ENCODE measurements around the gene AOC3. TPM values are rescaled to one million over a fixed set of nuclear protein-coding genes. Genes with fewer than 3 reads are reported as not detected.
"Not testable (repeated sequence)": the region's sequence is repeated elsewhere in the genome, so short reads cannot be mapped to it uniquely, and the experiment has no call there.

AOC3 gene
- total and polyA plus RNA-seq, 8 donors: 56.6 to 186 (median 156) TPM

DNA sequence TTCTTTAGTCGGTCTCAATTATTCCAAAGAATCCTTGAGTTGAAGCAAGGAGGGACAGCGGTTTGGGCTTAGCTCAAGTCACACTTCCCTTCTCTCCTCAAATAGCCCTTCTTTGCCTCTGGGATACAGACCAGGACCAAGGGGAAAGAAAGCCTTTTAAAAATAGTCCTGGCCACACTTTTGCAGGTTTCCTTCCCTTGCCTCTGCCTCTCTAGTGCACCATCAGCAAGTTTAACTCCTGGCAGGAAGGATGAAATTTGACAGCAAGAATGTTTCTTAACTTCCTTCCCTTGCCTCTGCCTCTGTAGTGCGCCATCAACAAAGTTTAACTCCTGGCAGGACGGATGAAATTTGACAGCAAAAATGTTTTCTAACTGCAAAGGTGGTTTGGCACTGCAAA, 42.4 kb downstream of the AOC3 start:
- H3K36me3 ChIP-seq: no peaks in the 10 kb centered on the region
- intact Hi-C loops (cut with DNase I): no loop called here
- peaks cover 26 to 57% of the 10 kb centered on the region in 2 donors for H3K4me1 ChIP-seq
- peak overlapping the region; percentile 76 to 83 for H3K27ac ChIP-seq
- no peak for ATAC-seq
- no peak for TF ChIP-seq CTCF (IDR thresholded peaks at IDR 0.05)
- no peaks in the 10 kb centered on the region for H3K27me3 ChIP-seq
- DNase-seq: no peak
- H3K9me3 ChIP-seq: no peaks in the 10 kb centered on the region
- H3K4me3 ChIP-seq: no peak overlapping the region

DNA sequence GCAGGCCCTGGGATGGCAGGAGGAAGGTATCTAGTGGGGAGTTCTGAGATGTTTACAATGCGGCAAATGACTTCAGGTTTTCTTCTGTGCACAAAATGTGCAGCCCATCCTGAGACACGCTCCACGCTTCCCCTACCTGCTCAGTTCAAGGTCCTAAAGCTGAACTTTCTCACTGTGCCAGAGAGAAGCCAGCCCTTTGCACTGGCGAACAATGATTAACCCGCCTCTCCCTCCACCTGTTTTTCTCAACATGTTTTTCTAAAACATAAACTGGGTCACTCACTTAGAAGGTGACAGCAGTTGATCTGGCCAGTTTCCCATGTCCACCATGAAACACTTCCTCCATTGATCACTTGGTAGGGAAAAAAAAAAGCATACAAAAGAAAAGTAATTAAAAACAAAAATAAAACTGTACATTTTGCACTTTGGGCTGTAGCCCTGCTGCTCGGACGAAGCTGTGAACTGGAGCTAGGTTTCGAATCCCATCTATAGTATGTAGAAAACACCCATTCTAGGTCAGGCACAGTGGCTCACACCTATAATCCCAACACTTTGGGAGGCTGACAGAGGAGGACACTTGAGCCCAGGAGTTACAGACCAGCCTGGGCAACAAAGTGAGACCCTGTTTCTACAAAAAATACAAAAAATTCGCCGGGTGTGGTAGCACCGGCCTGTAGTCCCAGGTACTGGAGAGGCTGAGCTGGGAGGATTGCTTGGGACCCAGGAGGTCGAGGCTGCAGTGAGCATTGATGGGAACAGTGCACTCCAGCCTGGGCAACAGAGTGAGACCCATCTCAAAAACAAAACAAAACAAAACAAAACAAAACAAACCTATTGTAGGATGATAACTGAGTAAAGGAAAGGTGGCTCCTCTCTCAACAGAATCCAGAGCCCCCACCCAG, 43.5 kb downstream of the AOC3 start:
- ATAC-seq (peak; percentile 49), DNase-seq (no peak)
- Histone ChIP-seq H3K4me1 (peaks cover 26 to 55% of the 10 kb centered on the region in 2 donors), H3K36me3 (no peaks in the 10 kb centered on the region), H3K27me3 (no peaks in the 10 kb centered on the region), H3K27ac (peak overlapping the region; percentile 33 to 76), H3K4me3 (no peak overlapping the region), H3K9me3 (no peaks in the 10 kb centered on the region)
- TF ChIP-seq CTCF (IDR thresholded peaks at IDR 0.05): no peak
- intact Hi-C loops (cut with DNase I): no loop called here

- intact Hi-C loops (cut with DNase I): no loop called here
- peaks cover 26 to 55% of the 10 kb centered on the region in 2 donors for H3K4me1 ChIP-seq
- H3K27ac ChIP-seq: peak overlapping the region; percentile 33 to 76
- ATAC-seq (peak; percentile 86), DNase-seq (peak in 1 of 4 donors; percentile 68)
- no peak overlapping the region for H3K4me3 ChIP-seq
- H3K27me3 ChIP-seq: no peaks in the 10 kb centered on the region
- no peaks in the 10 kb centered on the region for H3K36me3 ChIP-seq
- TF ChIP-seq CTCF (IDR thresholded peaks at IDR 0.05): no peak
- no peaks in the 10 kb centered on the region for H3K9me3 ChIP-seq
These were observed 44.2 kb downstream of the AOC3 start for GRCh38 chr17:42895185-42895555.

- TF ChIP-seq CTCF (IDR thresholded peaks at IDR 0.05): no peak
- Histone ChIP-seq H3K4me1 (peaks cover 18 to 29% of the 10 kb centered on the region in 2 donors), H3K27ac (no peak overlapping the region), H3K4me3 (no peak overlapping the region), H3K36me3 (no peaks in the 10 kb centered on the region), H3K27me3 (no peaks in the 10 kb centered on the region), H3K9me3 (no peaks in the 10 kb centered on the region)
- ATAC-seq (no peak), DNase-seq (no peak)
- intact Hi-C loops (cut with DNase I): no loop called here
These were observed 47.3 kb downstream of the AOC3 start for GRCh38 chr17:42898147-42898811.

DNA sequence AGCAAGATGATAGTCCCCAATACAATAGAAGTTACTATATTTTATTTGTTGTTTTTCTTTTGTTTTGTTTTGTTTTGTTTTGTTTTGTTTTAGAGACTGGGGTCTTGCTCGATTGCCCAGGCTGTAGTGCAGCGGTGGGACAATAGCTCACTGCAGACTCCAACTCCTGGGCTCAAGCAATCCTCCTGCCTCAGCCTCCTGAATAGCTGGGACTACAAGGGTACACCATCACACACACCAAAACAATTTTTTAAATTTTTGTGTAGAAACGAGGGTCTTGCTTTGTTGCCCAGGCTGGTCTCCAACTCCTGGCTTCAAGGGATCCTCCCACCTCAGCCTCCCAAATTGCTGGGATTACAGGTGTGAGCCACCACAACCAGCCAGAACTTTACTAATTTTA, 49.0 kb downstream of the AOC3 start:
- DNase-seq; H3K9me3 ChIP-seq; H3K36me3 ChIP-seq; H3K27me3 ChIP-seq; intact Hi-C loops (cut with DNase I); H3K27ac ChIP-seq; ATAC-seq; H3K4me3 ChIP-seq: not testable (repeated sequence)
- H3K4me1 ChIP-seq: peaks cover 3 to 12% of the 10 kb centered on the region in 2 donors

Measured in left lung (tissue), 10 donors.